HG03442 (cell line): Measurements from ENCODE around the gene PADI3.
"Not testable (repeated sequence)": the region's sequence is repeated elsewhere in the genome, so short reads cannot be mapped to it uniquely, and the experiment has no call there.

Source experiments
- ATAC-seq: cut with Tn5 transposase; IDR thresholded peaks from one replicate; pipeline ENCODE4 v1.9.1; 2021; ENCODE audit warnings: mild to moderate bottlenecking, moderate library complexity; ENCODE audit not compliant: unreplicated experiment

Gene PADI3

GRCh38 chr1:17321857-17322390 is 73.0 kb downstream of the PADI3 start:
- ATAC-seq: not testable (repeated sequence)

- no peak for ATAC-seq
These were observed 80.0 kb downstream of the PADI3 start for GRCh38 chr1:17328855-17329254.

- ATAC-seq: no peak
These were observed 80.7 kb downstream of the PADI3 start for GRCh38 chr1:17329610-17330009.

- ATAC-seq: no peak
These were observed 82.0 kb downstream of the PADI3 start for GRCh38 chr1:17330856-17331255.

- no peak for ATAC-seq
These were observed 84.2 kb downstream of the PADI3 start for GRCh38 chr1:17333081-17333480.
